ENCODE measurements around the gene ZBTB46. TPM values are rescaled to one million over a fixed set of nuclear protein-coding genes. Genes with fewer than 3 reads are reported as not detected.

The ZBTB46 gene
- total RNA-seq, 1 donor = 0.36 TPM

DNA sequence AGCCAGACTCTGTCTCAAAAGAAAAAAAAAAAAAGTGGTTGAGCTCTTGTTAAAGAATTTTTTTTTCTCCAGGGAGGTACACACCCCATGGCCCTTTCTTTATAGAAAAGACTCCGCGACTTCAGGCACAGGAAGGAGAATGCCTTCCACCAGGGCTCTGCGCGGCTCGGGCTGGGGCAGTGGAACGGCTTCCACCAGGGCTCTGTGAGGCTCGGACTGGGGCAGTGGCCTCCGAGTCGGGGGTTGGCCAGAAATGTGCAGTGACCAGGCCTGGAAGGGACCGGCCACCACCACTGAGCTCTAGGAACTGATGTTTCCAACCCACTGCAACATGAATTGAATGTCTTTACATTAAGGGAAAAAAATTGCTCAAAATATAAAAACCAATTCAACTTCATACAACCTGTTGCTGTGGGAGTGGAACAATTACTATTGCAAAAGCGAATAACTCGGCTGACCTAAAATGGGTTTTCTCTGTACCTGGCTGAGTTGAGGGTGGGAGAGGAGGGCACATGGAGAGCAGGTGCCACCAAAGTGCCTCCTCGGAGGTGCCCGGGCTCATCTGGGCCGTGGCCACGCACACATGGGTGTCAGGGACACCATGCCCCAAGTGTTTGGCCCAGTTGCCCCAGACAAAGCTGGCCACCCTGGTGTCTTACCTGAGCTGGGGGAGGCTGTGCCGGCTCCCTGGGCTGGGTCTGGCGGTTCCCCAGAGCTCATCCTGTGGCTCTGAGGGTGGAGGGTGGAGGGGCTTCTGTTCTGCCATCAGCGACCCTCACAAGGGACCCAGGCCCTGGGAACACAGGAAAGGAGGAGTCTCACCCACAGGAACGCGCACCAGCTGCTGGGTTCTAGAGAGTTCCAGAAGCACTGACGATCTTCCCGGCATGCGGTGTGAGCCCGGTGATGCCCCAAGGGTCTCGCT, 62.2 kb downstream of the ZBTB46 start:
- H3K4me3 ChIP-seq (ENCODE audit: insufficient read depth, low read length) = no peak overlapping the region
- H2AFZ ChIP-seq (ENCODE audit: low read length) = no peak overlapping the region
- TF ChIP-seq, protein P1, sequence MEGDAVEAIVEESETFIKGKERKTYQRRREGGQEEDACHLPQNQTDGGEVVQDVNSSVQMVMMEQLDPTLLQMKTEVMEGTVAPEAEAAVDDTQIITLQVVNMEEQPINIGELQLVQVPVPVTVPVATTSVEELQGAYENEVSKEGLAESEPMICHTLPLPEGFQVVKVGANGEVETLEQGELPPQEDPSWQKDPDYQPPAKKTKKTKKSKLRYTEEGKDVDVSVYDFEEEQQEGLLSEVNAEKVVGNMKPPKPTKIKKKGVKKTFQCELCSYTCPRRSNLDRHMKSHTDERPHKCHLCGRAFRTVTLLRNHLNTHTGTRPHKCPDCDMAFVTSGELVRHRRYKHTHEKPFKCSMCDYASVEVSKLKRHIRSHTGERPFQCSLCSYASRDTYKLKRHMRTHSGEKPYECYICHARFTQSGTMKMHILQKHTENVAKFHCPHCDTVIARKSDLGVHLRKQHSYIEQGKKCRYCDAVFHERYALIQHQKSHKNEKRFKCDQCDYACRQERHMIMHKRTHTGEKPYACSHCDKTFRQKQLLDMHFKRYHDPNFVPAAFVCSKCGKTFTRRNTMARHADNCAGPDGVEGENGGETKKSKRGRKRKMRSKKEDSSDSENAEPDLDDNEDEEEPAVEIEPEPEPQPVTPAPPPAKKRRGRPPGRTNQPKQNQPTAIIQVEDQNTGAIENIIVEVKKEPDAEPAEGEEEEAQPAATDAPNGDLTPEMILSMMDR (IDR thresholded peaks at IDR 0.05; ENCODE audit: extremely low read depth, low read depth, low read length) = no peak
- H3K4me1 ChIP-seq (ENCODE audit: insufficient read depth, low read length) = no peaks in the 10 kb centered on the region
- no peaks in the 10 kb centered on the region for H4K20me1 ChIP-seq (ENCODE audit: insufficient read depth, low read length)
- H3K27me3 ChIP-seq (ENCODE audit: insufficient read depth, low read length) = peaks cover 4% of the 10 kb centered on the region
- H3K36me3 ChIP-seq (ENCODE audit: insufficient read depth, low read length) = no peaks in the 10 kb centered on the region
- no peaks in the 10 kb centered on the region for H3K9me3 ChIP-seq (ENCODE audit: low read depth, low read length)
- no peaks in the 10 kb centered on the region for H3K79me2 ChIP-seq (ENCODE audit: insufficient read depth, low read length)
- H3K27ac ChIP-seq (ENCODE audit: low read depth, low read length) = no peak overlapping the region
- no peak overlapping the region for H3K4me2 ChIP-seq (ENCODE audit: insufficient read depth, low read length)
- peak; percentile 91 for DNase-seq (ENCODE audit: insufficient read length, low spot score, missing footprints)

- no peak overlapping the region for H3K4me2 ChIP-seq (ENCODE audit: insufficient read depth, low read length)
- H4K20me1 ChIP-seq (ENCODE audit: insufficient read depth, low read length) = no peaks in the 10 kb centered on the region
- TF ChIP-seq, protein P1 (IDR thresholded peaks at IDR 0.05; ENCODE audit: extremely low read depth, low read depth, low read length) = no peak
These were observed 63.2 kb downstream of the ZBTB46 start for GRCh38 chr20:63767886-63768285.

GRCh38 chr20:63767456-63767855, 63.6 kb downstream of the ZBTB46 start:
- Histone ChIP-seq H2AFZ (ENCODE audit: low read length) (no peak overlapping the region), H3K4me1 (ENCODE audit: insufficient read depth, low read length) (no peaks in the 10 kb centered on the region), H3K4me3 (ENCODE audit: insufficient read depth, low read length) (no peak overlapping the region), H3K4me2 (ENCODE audit: insufficient read depth, low read length) (no peak overlapping the region), H3K36me3 (ENCODE audit: insufficient read depth, low read length) (no peaks in the 10 kb centered on the region), H3K9me3 (ENCODE audit: low read depth, low read length) (no peaks in the 10 kb centered on the region), H3K79me2 (ENCODE audit: insufficient read depth, low read length) (no peaks in the 10 kb centered on the region), H3K27ac (ENCODE audit: low read depth, low read length) (no peak overlapping the region), H4K20me1 (ENCODE audit: insufficient read depth, low read length) (no peaks in the 10 kb centered on the region), H3K27me3 (ENCODE audit: insufficient read depth, low read length) (peaks cover 4% of the 10 kb centered on the region)
- TF ChIP-seq, protein P1 (IDR thresholded peaks at IDR 0.05; ENCODE audit: extremely low read depth, low read depth, low read length) = no peak
- DNase-seq (ENCODE audit: insufficient read length, low spot score, missing footprints) = peak; percentile 57

More at GRCh38 chr20:63767886-63768285, 63.2 kb downstream of the ZBTB46 start:
- H3K27me3 ChIP-seq (ENCODE audit: insufficient read depth, low read length) = peaks cover 4% of the 10 kb centered on the region
- no peak overlapping the region for H2AFZ ChIP-seq (ENCODE audit: low read length)
- no peaks in the 10 kb centered on the region for H3K79me2 ChIP-seq (ENCODE audit: insufficient read depth, low read length)
- no peak overlapping the region for H3K27ac ChIP-seq (ENCODE audit: low read depth, low read length)
- H3K4me1 ChIP-seq (ENCODE audit: insufficient read depth, low read length) = no peaks in the 10 kb centered on the region
- no peaks in the 10 kb centered on the region for H3K9me3 ChIP-seq (ENCODE audit: low read depth, low read length)
- H3K4me3 ChIP-seq (ENCODE audit: insufficient read depth, low read length) = no peak overlapping the region
- peak; percentile 84 for DNase-seq (ENCODE audit: insufficient read length, low spot score, missing footprints)
- H3K36me3 ChIP-seq (ENCODE audit: insufficient read depth, low read length) = no peaks in the 10 kb centered on the region

GRCh38 chr20:63766695-63767426, 64.2 kb downstream of the ZBTB46 start:
- no peaks in the 10 kb centered on the region for H3K36me3 ChIP-seq (ENCODE audit: insufficient read depth, low read length)
- TF ChIP-seq, protein P1 (IDR thresholded peaks at IDR 0.05; ENCODE audit: extremely low read depth, low read depth, low read length) = no peak
- H3K4me1 ChIP-seq (ENCODE audit: insufficient read depth, low read length) = no peaks in the 10 kb centered on the region
- no peak overlapping the region for H3K4me3 ChIP-seq (ENCODE audit: insufficient read depth, low read length)
- no peaks in the 10 kb centered on the region for H4K20me1 ChIP-seq (ENCODE audit: insufficient read depth, low read length)
- peaks cover 4% of the 10 kb centered on the region for H3K27me3 ChIP-seq (ENCODE audit: insufficient read depth, low read length)
- H3K27ac ChIP-seq (ENCODE audit: low read depth, low read length) = no peak overlapping the region
- H3K4me2 ChIP-seq (ENCODE audit: insufficient read depth, low read length) = no peak overlapping the region
- no peaks in the 10 kb centered on the region for H3K79me2 ChIP-seq (ENCODE audit: insufficient read depth, low read length)
- no peak overlapping the region for H2AFZ ChIP-seq (ENCODE audit: low read length)
- peak; percentile 70 for DNase-seq (ENCODE audit: insufficient read length, low spot score, missing footprints)
- H3K9me3 ChIP-seq (ENCODE audit: low read depth, low read length) = no peaks in the 10 kb centered on the region
